Neural cell (in vitro differentiated cells): ENCODE measurements around the gene LCORL. TPM values are rescaled to one million over a fixed set of nuclear protein-coding genes. Genes with fewer than 3 reads are reported as not detected.

Experiments used
- H2AFZ ChIP-seq: fragments of 200-600, 300-800 bp; sonication (generic), shearing (Covaris generic); 2 replicates; pipeline ENCODE4 v1.6.0; 2014; ENCODE audit warnings: low read depth, mild to moderate bottlenecking, antibody characterized with exemption, low read length, moderate library complexity
- H3F3A ChIP-seq: fragments of 200-600 bp; shearing (Covaris generic); 2 replicates; pipeline ENCODE4 v1.6.1; 2016; ENCODE audit warnings: mild to moderate bottlenecking, moderate library complexity, mixed read lengths, antibody characterized with exemption, low read length; ENCODE audit not compliant: insufficient read depth, poor library complexity, severe bottlenecking
- H3K27ac ChIP-seq: fragments of 200-600, 300-800 bp; sonication (generic), shearing (Covaris generic); 2 replicates; pipeline ENCODE4 v1.5.1; 2014; ENCODE audit warnings: mild to moderate bottlenecking, low read length, moderate library complexity
- H3K27me3 ChIP-seq: fragments of 300-800, 200-600 bp; sonication (generic), shearing (Covaris generic); 2 replicates; pipeline ENCODE4 v1.6.0; 2014; ENCODE audit warnings: mild to moderate bottlenecking, low read depth, low read length, moderate library complexity; ENCODE audit not compliant: insufficient read depth
- H3K36me3 ChIP-seq: fragments of 300-800, 200-600 bp; sonication (generic), shearing (Covaris generic); 2 replicates; pipeline ENCODE4 v1.5.1; 2014; ENCODE audit warnings: mild to moderate bottlenecking, antibody characterized with exemption, low read length, moderate library complexity; ENCODE audit not compliant: insufficient read depth
- H3K4me2 ChIP-seq: fragments of 300-800, 200-600 bp; sonication (generic), shearing (Covaris generic); 2 replicates; pipeline ENCODE4 v1.6.0; 2014; ENCODE audit warnings: mild to moderate bottlenecking, low read length
- H3K4me3 ChIP-seq: fragments of 300-800, 200-600 bp; sonication (generic), shearing (Covaris generic); 2 replicates; pipeline ENCODE4 v1.5.1; 2014; ENCODE audit warnings: mild to moderate bottlenecking, low read length, moderate library complexity
- H3K79me2 ChIP-seq: fragments of 200-600 bp; shearing (Covaris generic); replicated peaks from 2 replicates; pipeline ENCODE4 v1.6.0; 2014; ENCODE audit warnings: mild to moderate bottlenecking, low read length, moderate library complexity; ENCODE audit not compliant: insufficient read depth
- H3K9ac ChIP-seq: fragments of 300-800, 200-600 bp; sonication (generic), shearing (Covaris generic); 2 replicates; pipeline ENCODE4 v1.6.1; 2016; ENCODE audit warnings: mild to moderate bottlenecking, low read length, mixed read lengths
- H3K9me2 ChIP-seq: fragments of 200-600 bp; shearing (Covaris generic); 2 replicates; pipeline ENCODE4 v1.6.1; 2016; ENCODE audit warnings: mild to moderate bottlenecking, low read length, mixed read lengths; ENCODE audit not compliant: insufficient read depth
- H3K9me3 ChIP-seq: fragments of 200-600, 300-800 bp; sonication (generic), shearing (Covaris generic); 2 replicates; pipeline ENCODE4 v1.6.1; 2016; ENCODE audit warnings: mild to moderate bottlenecking, mixed run types, low read length, moderate library complexity, mixed read lengths
- H4K20me1 ChIP-seq: fragments of 200-600 bp; shearing (Covaris generic); 2 replicates; pipeline ENCODE4 v1.6.1; 2016; ENCODE audit warnings: mild to moderate bottlenecking, mixed run types; ENCODE audit not compliant: insufficient read depth
- CTCF ChIP-seq: fragments of 450-650 bp; IDR thresholded peaks from 2 replicates; pipeline ENCODE4 v1.5.1; 2014; ENCODE audit warnings: antibody characterized with exemption, mild to moderate bottlenecking, moderate library complexity; ENCODE audit not compliant: poor library complexity, severe bottlenecking
- EP300 ChIP-seq: fragments of 450-650 bp; conservative IDR thresholded peaks from 2 replicates; pipeline ENCODE4 v1.6.1; 2014; ENCODE audit warnings: antibody characterized with exemption, mild to moderate bottlenecking, moderate library complexity; ENCODE audit not compliant: poor library complexity, severe bottlenecking
- EZH2 ChIP-seq: fragments of 200-600, 300-800 bp; shearing (Covaris generic), sonication (generic); IDR thresholded peaks from 2 replicates; pipeline ENCODE4 v1.6.1; 2014; ENCODE audit warnings: antibody characterized with exemption, low read length, borderline replicate concordance, mild to moderate bottlenecking; ENCODE audit not compliant: insufficient read depth, poor library complexity, severe bottlenecking
- MXI1 ChIP-seq: fragments of 450-650 bp; conservative IDR thresholded peaks from 2 replicates; pipeline ENCODE4 v1.6.1; 2014; ENCODE audit warnings: antibody characterized with exemption, mild to moderate bottlenecking; ENCODE audit not compliant: poor library complexity, severe bottlenecking
- POLR2AphosphoS5 ChIP-seq: IDR thresholded peaks from 2 replicates; pipeline ENCODE4 v1.6.1; 2012
- RAD21 ChIP-seq: fragments of 450-650 bp; conservative IDR thresholded peaks from 2 replicates; pipeline ENCODE4 v1.6.1; 2014; ENCODE audit warnings: antibody characterized with exemption, mild to moderate bottlenecking, moderate library complexity
- SMC3 ChIP-seq: fragments of 450-650 bp; conservative IDR thresholded peaks from 2 replicates; pipeline ENCODE4 v1.6.1; 2014; ENCODE audit warnings: antibody characterized with exemption, mild to moderate bottlenecking, moderate library complexity; ENCODE audit not compliant: poor library complexity
- TAF1 ChIP-seq: IDR thresholded peaks from 2 replicates; pipeline ENCODE4 v1.6.1; 2012; ENCODE audit warnings: low read depth
- polyA plus RNA-seq: library from polyadenylated mRNA; depleted of rRNA; stranded (reverse); fragments of >200 nt; gene quantifications from 2 replicates; pipeline ENCODE4 v1.2.3, GENCODE V29; 2014
- TF ChIP-seq, protein P1 (sequence below): IDR thresholded peaks from 2 replicates; pipeline ENCODE4 v1.6.1; 2012; ENCODE audit warnings: borderline replicate concordance

The LCORL gene
- polyA plus RNA-seq, 1 donor from 2014 or later = 49.0 TPM

GRCh38 chr4:18057821-18058533 lies 36.4 kb upstream of the LCORL start:
- Histone ChIP-seq H3K9me3 (no peaks in the 10 kb centered on the region), H3F3A (no peaks in the 10 kb centered on the region), H3K27ac (peak overlapping the region; percentile 0), H3K9me2 (no peaks in the 10 kb centered on the region), H3K4me2 (no peak overlapping the region), H4K20me1 (no peaks in the 10 kb centered on the region), H3K4me3 (no peak overlapping the region), H3K9ac (no peak overlapping the region), H3K79me2 (no peaks in the 10 kb centered on the region), H3K27me3 (no peaks in the 10 kb centered on the region), H3K36me3 (no peaks in the 10 kb centered on the region), H2AFZ (no peak overlapping the region)
- TF ChIP-seq MXI1 (no peak), RAD21 (no peak), EP300 (no peak), CTCF (no peak), SMC3 (no peak), EZH2 (no peak), TAF1 (no peak), POLR2AphosphoS5 (no peak)
- TF ChIP-seq, protein P1, sequence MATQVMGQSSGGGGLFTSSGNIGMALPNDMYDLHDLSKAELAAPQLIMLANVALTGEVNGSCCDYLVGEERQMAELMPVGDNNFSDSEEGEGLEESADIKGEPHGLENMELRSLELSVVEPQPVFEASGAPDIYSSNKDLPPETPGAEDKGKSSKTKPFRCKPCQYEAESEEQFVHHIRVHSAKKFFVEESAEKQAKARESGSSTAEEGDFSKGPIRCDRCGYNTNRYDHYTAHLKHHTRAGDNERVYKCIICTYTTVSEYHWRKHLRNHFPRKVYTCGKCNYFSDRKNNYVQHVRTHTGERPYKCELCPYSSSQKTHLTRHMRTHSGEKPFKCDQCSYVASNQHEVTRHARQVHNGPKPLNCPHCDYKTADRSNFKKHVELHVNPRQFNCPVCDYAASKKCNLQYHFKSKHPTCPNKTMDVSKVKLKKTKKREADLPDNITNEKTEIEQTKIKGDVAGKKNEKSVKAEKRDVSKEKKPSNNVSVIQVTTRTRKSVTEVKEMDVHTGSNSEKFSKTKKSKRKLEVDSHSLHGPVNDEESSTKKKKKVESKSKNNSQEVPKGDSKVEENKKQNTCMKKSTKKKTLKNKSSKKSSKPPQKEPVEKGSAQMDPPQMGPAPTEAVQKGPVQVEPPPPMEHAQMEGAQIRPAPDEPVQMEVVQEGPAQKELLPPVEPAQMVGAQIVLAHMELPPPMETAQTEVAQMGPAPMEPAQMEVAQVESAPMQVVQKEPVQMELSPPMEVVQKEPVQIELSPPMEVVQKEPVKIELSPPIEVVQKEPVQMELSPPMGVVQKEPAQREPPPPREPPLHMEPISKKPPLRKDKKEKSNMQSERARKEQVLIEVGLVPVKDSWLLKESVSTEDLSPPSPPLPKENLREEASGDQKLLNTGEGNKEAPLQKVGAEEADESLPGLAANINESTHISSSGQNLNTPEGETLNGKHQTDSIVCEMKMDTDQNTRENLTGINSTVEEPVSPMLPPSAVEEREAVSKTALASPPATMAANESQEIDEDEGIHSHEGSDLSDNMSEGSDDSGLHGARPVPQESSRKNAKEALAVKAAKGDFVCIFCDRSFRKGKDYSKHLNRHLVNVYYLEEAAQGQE = no peak

GRCh38 chr4:18056030-18056429 lies 34.5 kb upstream of the LCORL start:
- no peak overlapping the region for H3K4me3 ChIP-seq
- H4K20me1 ChIP-seq = no peaks in the 10 kb centered on the region
- H3K9ac ChIP-seq = no peak overlapping the region
- no peaks in the 10 kb centered on the region for H3K27me3 ChIP-seq
- no peaks in the 10 kb centered on the region for H3K9me3 ChIP-seq
- H3K79me2 ChIP-seq = no peaks in the 10 kb centered on the region
- H3K9me2 ChIP-seq = no peaks in the 10 kb centered on the region
- no peak overlapping the region for H3K27ac ChIP-seq
- H3K36me3 ChIP-seq = no peaks in the 10 kb centered on the region
- H3F3A ChIP-seq = no peaks in the 10 kb centered on the region
- no peak overlapping the region for H2AFZ ChIP-seq
- no peak for TF ChIP-seq SMC3
- TF ChIP-seq, protein P1 = no peak
- no peak overlapping the region for H3K4me2 ChIP-seq
